Measurements from ENCODE around the gene IGBP1.
A peak's percentile ranks its signal among the peaks of the same experiment; 100 is the strongest.
"Not testable (repeated sequence)": the region's sequence is repeated elsewhere in the genome, so short reads cannot be mapped to it uniquely, and the experiment has no call there.

The IGBP1 gene

GRCh38 chrX:70133303-70134115, at the start of gene IGBP1:
IGBP1 (plus strand) TSS chrX:70133447; CDS start chrX:70133948, 501 bp downstream.
- peak; percentile 60 to 68 for DNase-seq (ENCODE audit: low read depth in 2 of 2)

GRCh38 chrX:70084592-70085240, 48.5 kb upstream of the IGBP1 start:
- no peak for DNase-seq (ENCODE audit: low read depth in 2 of 2)

DNA sequence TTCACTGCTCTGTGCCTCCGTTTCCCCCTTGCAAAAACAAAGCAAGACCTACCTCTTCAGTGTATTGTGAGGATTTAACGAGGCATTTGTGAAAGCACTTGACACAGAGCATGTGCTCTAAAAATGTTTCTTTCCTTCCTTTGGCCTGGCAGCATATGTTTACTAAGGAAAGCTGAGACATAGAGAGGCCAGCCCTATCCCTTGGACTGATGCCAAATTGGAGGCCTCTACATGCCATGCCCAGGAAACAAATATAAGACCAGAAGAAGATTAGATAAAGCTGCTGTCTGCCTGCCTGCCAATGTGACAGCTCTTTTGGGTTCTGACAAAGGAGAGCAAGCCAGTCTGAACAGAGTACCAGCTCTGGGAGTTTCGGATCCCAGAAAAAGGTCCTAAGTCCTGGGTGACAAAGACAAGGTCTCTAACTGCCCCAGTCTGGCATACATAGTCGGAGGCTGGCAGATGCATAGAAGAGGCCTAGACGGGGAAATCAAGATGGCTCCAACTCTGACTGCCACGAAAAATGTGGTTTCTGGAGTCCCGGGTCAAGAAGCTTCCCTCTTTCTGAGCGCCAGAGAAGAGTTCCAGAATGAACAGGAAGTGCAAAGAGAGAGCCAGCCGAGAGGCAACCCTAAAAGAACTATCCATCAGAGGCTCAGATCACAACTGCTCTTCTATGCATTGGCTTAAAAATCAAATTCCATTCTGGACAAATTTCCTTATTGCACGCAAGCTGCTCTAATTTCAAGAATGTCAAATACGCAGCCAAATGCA, 45.2 kb upstream of the IGBP1 start:
- DNase-seq (ENCODE audit: low read depth in 2 of 2), result peak; percentile 9 to 13

- DNase-seq (ENCODE audit: low read depth in 2 of 2), result no peak
These were observed 44.5 kb upstream of the IGBP1 start for GRCh38 chrX:70088751-70089150.

- DNase-seq (ENCODE audit: low read depth in 2 of 2), result peak; percentile 7 to 11
These were observed 43.5 kb upstream of the IGBP1 start for GRCh38 chrX:70089604-70090297.

- DNase-seq (ENCODE audit: low read depth in 2 of 2), result no peak
These were observed 41.0 kb upstream of the IGBP1 start for GRCh38 chrX:70092247-70092646.

- DNase-seq (ENCODE audit: low read depth in 2 of 2), result no peak
These were observed 37.2 kb upstream of the IGBP1 start for GRCh38 chrX:70096052-70096451.

GRCh38 chrX:70105229-70105628, 28.0 kb upstream of the IGBP1 start:
- DNase-seq (ENCODE audit: low read depth in 2 of 2), result no peak

- not testable (repeated sequence) for DNase-seq (ENCODE audit: low read depth in 2 of 2)
These were observed 21.7 kb upstream of the IGBP1 start for GRCh38 chrX:70111436-70112026.

DNA sequence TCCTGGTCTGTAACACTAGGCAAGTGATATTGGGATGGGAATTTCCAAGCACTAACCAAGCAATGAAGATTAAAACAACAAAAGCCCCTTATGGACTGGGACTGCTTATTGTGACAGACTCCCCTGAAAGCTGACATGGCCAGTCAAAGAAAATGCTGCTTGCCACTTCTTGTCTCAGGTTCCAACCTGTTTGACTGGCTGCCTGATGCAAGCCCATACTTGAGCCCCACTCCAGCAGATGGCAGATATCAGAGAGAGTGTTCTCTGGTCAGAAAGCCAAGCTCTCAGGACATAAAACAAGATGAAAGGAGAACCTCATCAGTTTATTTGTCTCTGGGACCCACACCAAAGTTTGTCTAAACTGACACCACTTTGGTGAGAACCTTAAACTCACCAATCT, 15.5 kb upstream of the IGBP1 start:
- DNase-seq (ENCODE audit: low read depth in 2 of 2), result no peak

- DNase-seq (ENCODE audit: low read depth in 2 of 2), result not testable (repeated sequence)
These were observed 10.2 kb upstream of the IGBP1 start for GRCh38 chrX:70123014-70123413.

DNA sequence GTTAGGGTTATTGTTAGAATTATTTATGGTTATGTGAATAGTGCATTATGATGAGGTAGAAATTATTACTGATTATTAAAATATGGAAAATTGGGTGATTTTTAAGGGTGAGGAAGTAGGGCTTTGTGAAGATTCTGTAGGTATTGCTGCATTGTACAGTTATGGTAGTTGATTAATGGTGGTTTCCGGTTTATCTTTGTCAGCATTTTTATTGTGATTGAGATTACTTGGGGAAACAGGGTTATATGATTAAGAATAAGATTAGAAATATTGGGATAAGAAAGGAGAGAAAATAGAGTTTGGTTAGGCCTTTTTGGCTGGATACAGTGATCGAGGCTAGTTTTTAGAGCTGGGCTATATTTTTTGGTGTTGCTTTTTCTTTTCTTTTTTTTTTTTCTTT, 8.6 kb upstream of the IGBP1 start:
- no peak for DNase-seq (ENCODE audit: low read depth in 2 of 2)

DNA sequence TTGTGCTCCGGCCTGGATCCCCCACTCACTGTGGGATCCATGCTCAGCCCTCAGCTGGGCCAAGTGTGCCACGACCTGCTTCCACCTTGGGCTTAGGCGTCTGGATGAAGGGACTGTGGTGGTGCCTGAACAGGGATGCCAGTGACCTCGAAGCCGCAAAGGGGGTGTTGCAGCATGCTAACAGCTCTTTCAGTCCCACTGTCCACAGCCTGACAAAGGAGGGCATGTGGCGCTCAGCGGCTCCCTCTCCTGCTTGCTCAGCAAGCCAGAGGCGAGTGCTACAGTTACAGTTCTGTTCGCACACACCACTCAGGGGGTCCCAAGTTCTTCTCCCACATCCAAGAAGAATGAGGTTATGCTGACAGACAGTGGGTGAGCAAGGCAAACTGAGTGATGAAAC, 5.2 kb upstream of the IGBP1 start:
- DNase-seq (ENCODE audit: low read depth in 2 of 2), result no peak

GRCh38 chrX:70129816-70130215, 3.4 kb upstream of the IGBP1 start:
- no peak for DNase-seq (ENCODE audit: low read depth in 2 of 2)

DNA sequence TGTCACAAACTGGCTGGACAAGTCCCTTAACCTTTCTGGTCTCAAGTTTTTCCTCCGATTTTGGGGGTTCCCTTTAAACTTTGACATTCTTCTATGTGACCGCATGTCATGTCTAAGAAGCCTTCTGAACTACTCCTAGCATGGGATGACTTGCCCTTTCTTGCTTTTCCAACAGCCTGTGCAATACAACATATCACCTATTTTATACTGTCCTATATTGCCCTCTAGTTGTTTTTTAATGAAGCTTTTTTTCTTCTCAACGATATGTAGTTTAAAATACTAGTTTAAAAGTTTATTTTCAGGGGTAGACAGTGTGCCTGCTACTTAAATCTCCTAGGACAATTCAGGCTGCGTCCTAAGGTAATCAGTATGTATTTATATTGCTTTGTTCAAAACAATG, 1.0 kb upstream of the IGBP1 start:
- DNase-seq (ENCODE audit: low read depth in 2 of 2), result no peak

DNA sequence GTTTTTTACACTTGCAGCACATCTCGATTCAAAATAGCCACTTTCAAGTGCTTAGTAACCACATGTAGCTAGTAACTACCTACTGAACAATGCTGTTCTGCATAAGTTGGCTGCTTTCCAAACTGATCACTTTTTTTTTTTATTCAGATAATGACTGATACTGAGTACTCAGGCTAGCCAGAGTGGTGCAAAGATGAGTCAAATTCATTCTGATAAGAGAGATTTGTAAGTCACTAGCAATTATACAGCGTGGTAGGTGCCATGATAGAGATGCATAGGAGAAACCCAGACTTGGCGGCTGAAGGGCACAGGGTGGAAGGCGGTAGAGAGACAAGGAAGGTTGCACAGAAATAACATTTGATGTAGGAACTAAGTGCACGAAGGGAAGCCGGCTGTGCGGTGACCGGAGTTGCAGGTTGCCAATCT, 357 bp upstream of the IGBP1 start:
- DNase-seq (ENCODE audit: low read depth in 2 of 2), result no peak

DNA sequence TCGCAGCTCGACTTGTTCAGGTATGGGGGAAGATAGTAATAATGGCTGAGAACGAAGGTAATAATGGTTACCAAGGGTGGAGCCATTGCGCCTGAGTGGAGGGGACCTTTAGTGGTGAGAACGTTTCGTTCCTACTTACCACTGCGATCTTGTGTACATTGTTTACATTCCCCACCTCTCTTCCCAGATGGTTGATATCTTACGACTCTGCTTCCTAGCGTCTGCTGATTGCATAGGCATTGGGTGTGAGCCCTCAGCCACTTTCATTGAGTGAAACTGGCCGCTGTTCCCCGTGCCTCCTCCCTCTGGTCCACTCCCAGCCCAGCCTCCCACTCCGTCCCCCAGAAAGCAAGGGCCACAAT, 850 bp downstream of the IGBP1 start:
- no peak for DNase-seq (ENCODE audit: low read depth in 2 of 2)

DNA sequence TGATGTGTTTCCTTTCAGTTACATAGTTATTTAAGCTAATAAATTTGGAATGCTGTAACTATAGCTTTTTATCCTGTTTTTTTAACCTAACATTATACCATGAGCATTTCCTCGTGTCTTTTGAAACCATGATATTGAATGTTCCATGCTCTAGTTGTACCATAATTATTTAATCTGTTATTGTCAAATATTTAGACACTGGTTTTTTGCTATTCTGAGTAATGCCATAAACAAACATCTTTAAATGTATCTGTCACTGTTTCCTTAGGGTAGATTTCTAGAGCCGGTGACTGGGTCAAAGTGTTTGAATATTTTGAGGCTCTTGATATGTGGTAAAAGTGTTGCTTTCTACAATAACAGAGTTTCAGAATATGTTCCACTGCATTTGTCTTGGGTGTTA, 5.4 kb downstream of the IGBP1 start:
- DNase-seq (ENCODE audit: low read depth in 2 of 2), result no peak

DNA sequence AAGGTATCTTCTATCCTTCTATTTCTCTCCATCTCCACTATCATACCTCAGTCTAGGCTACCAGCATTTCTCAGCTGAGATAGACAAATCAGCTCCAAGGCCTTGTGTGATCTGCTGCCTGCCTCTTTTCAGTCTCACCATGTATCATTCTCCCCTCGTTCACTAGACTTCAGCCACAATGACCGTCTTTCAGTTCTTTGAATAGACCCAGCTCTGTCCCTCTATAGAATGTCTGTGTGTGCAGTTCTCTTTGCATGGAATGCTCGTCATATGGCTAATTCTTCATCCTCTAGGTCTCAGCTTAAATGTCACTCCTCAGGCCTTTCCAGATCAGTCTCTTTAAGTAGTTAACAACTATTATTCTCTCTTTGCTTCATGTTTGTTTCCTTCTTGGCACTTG, 6.5 kb downstream of the IGBP1 start:
- no peak for DNase-seq (ENCODE audit: low read depth in 2 of 2)

DNA sequence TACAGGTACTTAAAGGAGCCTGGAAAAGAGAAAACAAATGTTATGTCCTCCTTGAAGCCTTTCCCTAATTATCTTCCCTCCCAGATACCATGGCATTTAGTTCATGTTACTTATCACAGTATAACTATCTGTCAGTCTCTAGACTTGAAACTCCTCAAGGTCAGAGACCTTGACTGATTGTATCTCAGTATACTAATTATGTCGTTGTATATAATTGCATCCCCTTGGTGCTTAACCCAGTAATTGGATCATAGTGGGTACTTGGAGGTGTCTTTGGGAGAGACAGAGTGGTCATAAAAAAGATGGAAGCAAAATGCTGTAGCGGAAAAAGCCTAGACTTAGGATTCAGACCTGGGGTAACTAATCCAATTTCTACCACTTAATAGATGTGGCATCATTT, 8.1 kb downstream of the IGBP1 start:
- DNase-seq (ENCODE audit: low read depth in 2 of 2), result no peak
